Right lobe of liver (tissue), 4 donors: ENCODE measurements around the gene PBX2.

ENCODE experiments used
- CTCF ChIP-seq, 4 donors: fragments of 200-600 bp in 3 of 4; fragments of 450-650 bp in 1 of 4; IDR thresholded peaks; one replicate each; pipeline versions ENCODE4 v1.5.1 to v1.8.0; 2016 to 2022; ENCODE audit warnings: antibody characterized with exemption in 4 of 4, mild to moderate bottlenecking in 2 of 4
- POLR2A ChIP-seq: fragments of 450-650 bp; IDR thresholded peaks from one replicate; pipeline ENCODE4 v1.6.1; 2017; ENCODE audit warnings: antibody characterized with exemption, mild to moderate bottlenecking
- donor health status: DM: no; HTN: no; CAD: no.
- donor health status: DM: no; HTN: no; CAD: no.
- donor health status: DM: no; HTN: yes; CAD: no.

DNA sequence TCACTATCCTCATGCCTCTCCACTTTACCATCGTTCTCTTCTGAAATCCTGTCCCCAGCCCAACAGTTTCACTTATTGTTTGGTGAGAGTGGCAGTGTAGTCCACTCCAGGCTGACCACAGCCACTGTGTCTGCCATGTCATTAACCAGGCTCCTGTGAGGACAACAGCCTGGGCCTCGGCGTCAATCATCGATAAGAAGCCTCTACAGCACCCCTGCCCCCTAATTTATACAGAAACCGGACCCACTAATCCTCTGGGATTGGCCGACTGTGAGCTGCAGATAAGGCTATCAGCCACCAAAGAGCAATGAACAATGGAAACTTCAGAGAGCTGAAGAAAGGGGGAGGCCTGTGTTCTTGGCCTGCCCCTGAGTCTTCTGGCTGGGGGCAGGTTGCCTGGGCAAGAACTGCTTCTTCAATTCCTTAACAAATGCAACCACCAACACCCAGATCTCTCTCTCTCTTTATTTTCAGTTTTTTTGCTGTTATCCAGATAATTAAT, 22.2 kb downstream of the PBX2 start:
- TF ChIP-seq CTCF (IDR thresholded peaks at IDR 0.05) (no peak), POLR2A (no peak)
